Fibroblast of lung (primary cell): ENCODE results near the gene RAPGEF4. TPM values are rescaled to one million over a fixed set of nuclear protein-coding genes. Genes with fewer than 3 reads are reported as not detected.

Experiments
- DNase-seq, 2 donors: peaks; one replicate each; pipeline versions ENCODE4 v3.0.0 to v3.0.0-alpha.2; 2010; ENCODE audit warnings: low read depth in 2 of 2
- H2AFZ ChIP-seq: 2 replicates; pipeline ENCODE4 v1.5.1; 2012; ENCODE audit warnings: low read length, control low read depth, inconsistent platforms
- H3K27ac ChIP-seq: 2 replicates; pipeline ENCODE4 v1.5.1; 2011; ENCODE audit warnings: low read length, control low read depth; ENCODE audit not compliant: insufficient read depth
- H3K27me3 ChIP-seq: 2 replicates; pipeline ENCODE4 v1.5.1; 2011; ENCODE audit warnings: mild to moderate bottlenecking, low read length; ENCODE audit not compliant: control insufficient read depth, insufficient read depth
- H3K36me3 ChIP-seq: 2 replicates; pipeline ENCODE4 v1.5.1; 2011; ENCODE audit warnings: low read length; ENCODE audit not compliant: control insufficient read depth, insufficient read depth
- H3K4me1 ChIP-seq: 2 replicates; pipeline ENCODE4 v1.5.1; 2011; ENCODE audit warnings: low read length; ENCODE audit not compliant: control insufficient read depth, insufficient read depth; ENCODE audit errors: extremely low read depth
- H3K4me2 ChIP-seq: 2 replicates; pipeline ENCODE4 v1.5.1; 2011; ENCODE audit warnings: low read length, control low read depth; ENCODE audit not compliant: insufficient read depth; ENCODE audit errors: extremely low read depth
- H3K4me3 ChIP-seq, 4 experiments: fragments of 200-600 bp in 1 of 4; sonication (generic) in 1 of 4; replicated peaks in 1 of 4; 2 replicates each; pipeline ENCODE4 v1.5.1; 2011 to 2016; ENCODE audit warnings: low read length in 4 of 4, low read depth in 3 of 4, mild to moderate bottlenecking in 3 of 4, control low read depth in 2 of 4, inconsistent platforms in 1 of 4, mixed read lengths in 1 of 4; ENCODE audit not compliant: insufficient read depth in 1 of 4; ENCODE audit errors: control extremely low read depth in 1 of 4
- H3K79me2 ChIP-seq: 2 replicates; pipeline ENCODE4 v1.5.1; 2012; ENCODE audit warnings: mild to moderate bottlenecking, low read length, inconsistent platforms; ENCODE audit not compliant: control insufficient read depth, insufficient read depth
- H3K9ac ChIP-seq: 2 replicates; pipeline ENCODE4 v1.5.1; 2011; ENCODE audit warnings: mild to moderate bottlenecking, low read length, control low read depth; ENCODE audit not compliant: insufficient read depth
- H3K9me3 ChIP-seq: 2 replicates; pipeline ENCODE4 v1.5.1; 2012; ENCODE audit warnings: low read depth, low read length; ENCODE audit not compliant: control insufficient read depth, insufficient read depth
- H4K20me1 ChIP-seq: 2 replicates; pipeline ENCODE4 v1.5.1; 2011; ENCODE audit warnings: low read length; ENCODE audit not compliant: control insufficient read depth, insufficient read depth; ENCODE audit errors: extremely low read depth
- EZH2 ChIP-seq: IDR thresholded peaks from 2 replicates; pipeline ENCODE4 v1.5.1; 2012; ENCODE audit warnings: low read length, control low read depth, mild to moderate bottlenecking; ENCODE audit errors: missing control alignments
- polyA plus RNA-seq, 2 donors: library from polyadenylated mRNA; depleted of rRNA in 1 of 2; stranded (reverse) in 1 of 2; unstranded in 1 of 2; fragments of >200 nt; gene quantifications; 2 replicates each; pipeline ENCODE4 v1.2.1, GENCODE V29; 2011 to 2012; ENCODE audit warnings: missing spikeins in 1 of 2
- total RNA-seq: library from RNA; depleted of rRNA; stranded (reverse); fragments of >200 nt; gene quantifications from 2 replicates; pipeline ENCODE4 v1.2.1, GENCODE V29; 2014
- TF ChIP-seq, protein P1 (sequence below), 2 donors: IDR thresholded peaks in 1 of 2; conservative IDR thresholded peaks in 1 of 2; 1 replicate in 1 of 2; 2 replicates in 1 of 2; pipeline ENCODE4 v1.5.1; 2011 to 2012; ENCODE audit warnings: low read length in 2 of 2, control low read depth in 1 of 2, inconsistent platforms in 1 of 2, low read depth in 1 of 2, mild to moderate bottlenecking in 1 of 2

Gene RAPGEF4
- total and polyA plus RNA-seq, 2 donors (not counting 1 experiment from before 2014, with no cell fraction given) = 0.51 to 3.0 TPM

DNA sequence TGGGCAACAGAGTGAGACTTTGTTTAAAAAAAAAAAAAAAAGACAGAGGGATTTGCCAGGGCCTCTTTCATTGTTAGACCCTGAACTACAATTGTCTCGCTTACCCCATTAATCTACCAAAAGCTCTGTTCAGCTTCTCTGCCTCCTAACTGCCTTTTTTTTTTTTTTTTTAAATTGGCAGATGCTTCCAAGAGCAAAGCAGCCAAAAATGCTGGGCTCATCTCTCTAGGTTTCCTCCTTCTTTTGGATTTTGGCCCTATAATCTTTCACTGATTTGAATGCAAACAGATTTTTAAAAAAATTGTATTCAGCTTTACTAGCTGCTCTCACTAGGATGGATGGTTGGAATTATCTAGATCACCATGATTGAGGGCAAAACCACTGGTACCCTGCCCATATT, 33.2 kb upstream of the RAPGEF4 start:
- no peak for DNase-seq
- Histone ChIP-seq H3K36me3 (no peaks in the 10 kb centered on the region), H3K79me2 (no peaks in the 10 kb centered on the region), H3K9me3 (no peaks in the 10 kb centered on the region), H3K4me1 (peaks cover 11% of the 10 kb centered on the region), H3K4me2 (no peak overlapping the region), H4K20me1 (no peaks in the 10 kb centered on the region), H3K27ac (no peak overlapping the region), H3K9ac (no peak overlapping the region), H3K4me3 (no peak overlapping the region), H3K27me3 (no peaks in the 10 kb centered on the region), H2AFZ (no peak overlapping the region)
- TF ChIP-seq, protein P1, sequence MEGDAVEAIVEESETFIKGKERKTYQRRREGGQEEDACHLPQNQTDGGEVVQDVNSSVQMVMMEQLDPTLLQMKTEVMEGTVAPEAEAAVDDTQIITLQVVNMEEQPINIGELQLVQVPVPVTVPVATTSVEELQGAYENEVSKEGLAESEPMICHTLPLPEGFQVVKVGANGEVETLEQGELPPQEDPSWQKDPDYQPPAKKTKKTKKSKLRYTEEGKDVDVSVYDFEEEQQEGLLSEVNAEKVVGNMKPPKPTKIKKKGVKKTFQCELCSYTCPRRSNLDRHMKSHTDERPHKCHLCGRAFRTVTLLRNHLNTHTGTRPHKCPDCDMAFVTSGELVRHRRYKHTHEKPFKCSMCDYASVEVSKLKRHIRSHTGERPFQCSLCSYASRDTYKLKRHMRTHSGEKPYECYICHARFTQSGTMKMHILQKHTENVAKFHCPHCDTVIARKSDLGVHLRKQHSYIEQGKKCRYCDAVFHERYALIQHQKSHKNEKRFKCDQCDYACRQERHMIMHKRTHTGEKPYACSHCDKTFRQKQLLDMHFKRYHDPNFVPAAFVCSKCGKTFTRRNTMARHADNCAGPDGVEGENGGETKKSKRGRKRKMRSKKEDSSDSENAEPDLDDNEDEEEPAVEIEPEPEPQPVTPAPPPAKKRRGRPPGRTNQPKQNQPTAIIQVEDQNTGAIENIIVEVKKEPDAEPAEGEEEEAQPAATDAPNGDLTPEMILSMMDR (conservative IDR thresholded peaks at IDR 0.05 in 1 of 2, IDR thresholded peaks at IDR 0.05 in 1 of 2; ENCODE audit: low read depth in 1 of 2, low read length in 2 of 2) = no peak
- TF ChIP-seq EZH2 = no peak

DNA sequence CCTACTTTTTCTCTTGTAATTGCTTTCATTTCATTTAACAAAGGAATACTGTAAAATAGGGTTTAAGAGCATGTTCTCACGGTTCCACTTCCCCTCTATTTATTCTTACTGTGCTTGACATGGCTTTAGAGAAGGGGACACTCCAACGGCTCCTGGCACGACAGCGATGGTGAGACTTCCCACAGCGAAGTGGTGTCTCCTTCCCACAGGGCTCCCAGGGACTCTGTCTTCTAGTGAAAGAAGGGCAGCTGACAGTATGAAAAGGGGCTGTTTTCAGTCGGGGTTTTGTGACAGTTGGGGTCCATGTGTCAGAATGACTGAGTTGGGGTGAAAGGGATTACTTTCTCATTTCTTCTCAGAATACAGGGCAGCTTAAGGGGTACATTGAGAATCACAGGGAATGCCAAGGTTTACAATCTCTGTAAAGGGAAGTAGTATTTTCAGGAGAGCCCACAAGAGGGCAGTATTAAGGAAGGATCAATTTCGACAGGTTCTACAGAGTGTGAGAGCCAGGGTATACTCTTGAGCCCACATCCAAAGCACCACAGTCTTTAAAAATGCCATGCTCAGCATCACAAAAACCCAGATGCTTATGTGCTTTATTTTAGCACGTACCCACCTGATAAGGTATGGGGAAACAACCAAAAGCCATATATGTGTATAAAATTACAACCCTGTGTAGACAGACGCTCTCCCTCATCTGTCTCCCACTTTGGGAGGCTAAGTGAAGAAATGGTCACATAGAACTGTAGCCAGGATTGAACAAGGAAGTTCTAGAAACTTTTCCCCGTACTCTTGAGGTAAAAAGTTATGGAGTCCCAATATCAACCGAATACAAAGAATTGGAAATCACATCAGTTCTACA, 31.3 kb upstream of the RAPGEF4 start:
- H3K9me3 ChIP-seq = no peaks in the 10 kb centered on the region
- peak overlapping the region; percentile 25 for H2AFZ ChIP-seq
- H3K36me3 ChIP-seq = no peaks in the 10 kb centered on the region
- TF ChIP-seq, protein P1 (conservative IDR thresholded peaks at IDR 0.05 in 1 of 2, IDR thresholded peaks at IDR 0.05 in 1 of 2; ENCODE audit: low read depth in 1 of 2, low read length in 2 of 2) = peak; percentile 45 to 59
- TF ChIP-seq EZH2 = no peak
- H3K9ac ChIP-seq = no peak overlapping the region
- H3K4me1 ChIP-seq = no peaks in the 10 kb centered on the region
- no peaks in the 10 kb centered on the region for H3K79me2 ChIP-seq
- H3K4me3 ChIP-seq = no peak overlapping the region
- H4K20me1 ChIP-seq = no peaks in the 10 kb centered on the region
- no peak overlapping the region for H3K27ac ChIP-seq
- H3K27me3 ChIP-seq = no peaks in the 10 kb centered on the region
- no peak overlapping the region for H3K4me2 ChIP-seq
- DNase-seq = peak in 1 of 2 donors; percentile 54

DNA sequence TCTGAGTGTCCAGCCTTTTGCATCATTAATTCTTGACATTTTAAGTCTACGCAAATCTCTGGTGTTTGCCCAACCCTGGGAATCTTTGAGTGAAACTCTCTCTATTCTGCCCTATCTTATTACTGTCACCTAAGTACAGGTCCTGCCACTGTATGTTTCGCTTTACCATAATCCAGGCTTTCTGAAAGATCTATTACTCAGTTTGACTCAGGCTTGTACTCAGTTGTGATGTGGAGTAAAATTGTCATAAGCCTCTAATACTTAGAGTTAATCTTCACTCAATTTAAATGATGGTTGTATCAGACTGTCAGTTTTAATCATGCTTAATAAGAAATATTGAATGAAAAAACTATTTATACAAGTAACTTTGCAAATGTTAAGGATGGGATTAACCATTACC, 30.3 kb upstream of the RAPGEF4 start:
- Histone ChIP-seq H3K4me2 (no peak overlapping the region), H3K79me2 (no peaks in the 10 kb centered on the region), H3K36me3 (no peaks in the 10 kb centered on the region), H3K9me3 (no peaks in the 10 kb centered on the region), H3K4me3 (no peak overlapping the region), H3K27ac (no peak overlapping the region), H3K4me1 (peaks cover 3% of the 10 kb centered on the region), H3K9ac (no peak overlapping the region), H3K27me3 (no peaks in the 10 kb centered on the region), H4K20me1 (no peaks in the 10 kb centered on the region), H2AFZ (no peak overlapping the region)
- no peak for DNase-seq
- TF ChIP-seq EZH2 = no peak
- TF ChIP-seq, protein P1 (conservative IDR thresholded peaks at IDR 0.05 in 1 of 2, IDR thresholded peaks at IDR 0.05 in 1 of 2; ENCODE audit: low read depth in 1 of 2, low read length in 2 of 2) = no peak
